ENCODE data around the gene LMAN2. TPM values are rescaled to one million over a fixed set of nuclear protein-coding genes. Genes with fewer than 3 reads are reported as not detected.

The LMAN2 gene
- total RNA-seq, 1 donor from 2014 or later: 229 TPM

DNA sequence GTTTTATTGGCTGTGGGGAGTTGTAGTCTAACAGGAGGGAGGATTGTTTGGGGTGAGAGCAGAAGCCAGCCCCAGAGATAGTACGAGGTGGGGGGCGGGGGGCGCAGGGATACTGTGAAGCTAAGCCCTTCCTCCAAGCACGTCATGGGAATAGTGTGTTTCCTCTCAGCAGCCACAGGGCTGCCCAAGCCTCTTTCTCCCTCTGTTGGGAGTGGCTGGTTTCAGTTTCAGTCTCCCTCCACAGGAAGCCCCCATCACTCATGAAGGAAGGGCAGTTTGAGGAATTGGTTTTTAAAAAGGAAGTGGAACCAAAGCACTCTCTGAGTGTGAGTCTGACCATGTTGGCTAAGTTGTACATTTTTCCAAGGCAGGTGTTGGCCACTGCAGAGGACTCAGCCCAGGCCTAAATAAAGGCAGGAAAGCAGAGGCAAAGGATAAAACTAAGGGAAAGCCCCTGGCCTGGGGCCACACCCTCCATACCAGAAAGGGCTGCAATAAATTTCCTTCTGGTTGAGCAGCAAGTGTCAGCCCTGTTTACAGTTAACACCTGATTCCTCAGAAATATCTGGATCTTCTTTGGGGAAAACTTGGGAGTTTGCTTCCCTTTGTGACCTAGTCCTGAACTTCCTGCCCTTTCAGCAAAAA, 51.1 kb downstream of the LMAN2 start:
- Histone ChIP-seq H3K9me3 (no peaks in the 10 kb centered on the region), H3K4me3 (no peak overlapping the region), H3K27ac (peak overlapping the region; percentile 45 to 53), H3K36me3 (peaks cover 12 to 14% of the 10 kb centered on the region in 2 donors), H3K4me1 (peaks cover 3 to 30% of the 10 kb centered on the region in 2 donors), H3K27me3 (no peaks in the 10 kb centered on the region)
- no peak for DNase-seq (ENCODE audit: low spot score in 2 of 2)
- intact Hi-C loops (cut with DNase I): loop anchor here (5.0 to 10.0 kb wide), 4 partner anchors 168 to 854 kb away; partner anchors contain the start of genes B4GALT7, NHP2, NSD1 and TSPAN17
- TF ChIP-seq, protein P1, sequence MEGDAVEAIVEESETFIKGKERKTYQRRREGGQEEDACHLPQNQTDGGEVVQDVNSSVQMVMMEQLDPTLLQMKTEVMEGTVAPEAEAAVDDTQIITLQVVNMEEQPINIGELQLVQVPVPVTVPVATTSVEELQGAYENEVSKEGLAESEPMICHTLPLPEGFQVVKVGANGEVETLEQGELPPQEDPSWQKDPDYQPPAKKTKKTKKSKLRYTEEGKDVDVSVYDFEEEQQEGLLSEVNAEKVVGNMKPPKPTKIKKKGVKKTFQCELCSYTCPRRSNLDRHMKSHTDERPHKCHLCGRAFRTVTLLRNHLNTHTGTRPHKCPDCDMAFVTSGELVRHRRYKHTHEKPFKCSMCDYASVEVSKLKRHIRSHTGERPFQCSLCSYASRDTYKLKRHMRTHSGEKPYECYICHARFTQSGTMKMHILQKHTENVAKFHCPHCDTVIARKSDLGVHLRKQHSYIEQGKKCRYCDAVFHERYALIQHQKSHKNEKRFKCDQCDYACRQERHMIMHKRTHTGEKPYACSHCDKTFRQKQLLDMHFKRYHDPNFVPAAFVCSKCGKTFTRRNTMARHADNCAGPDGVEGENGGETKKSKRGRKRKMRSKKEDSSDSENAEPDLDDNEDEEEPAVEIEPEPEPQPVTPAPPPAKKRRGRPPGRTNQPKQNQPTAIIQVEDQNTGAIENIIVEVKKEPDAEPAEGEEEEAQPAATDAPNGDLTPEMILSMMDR (IDR thresholded peaks at IDR 0.05): no peak

DNA sequence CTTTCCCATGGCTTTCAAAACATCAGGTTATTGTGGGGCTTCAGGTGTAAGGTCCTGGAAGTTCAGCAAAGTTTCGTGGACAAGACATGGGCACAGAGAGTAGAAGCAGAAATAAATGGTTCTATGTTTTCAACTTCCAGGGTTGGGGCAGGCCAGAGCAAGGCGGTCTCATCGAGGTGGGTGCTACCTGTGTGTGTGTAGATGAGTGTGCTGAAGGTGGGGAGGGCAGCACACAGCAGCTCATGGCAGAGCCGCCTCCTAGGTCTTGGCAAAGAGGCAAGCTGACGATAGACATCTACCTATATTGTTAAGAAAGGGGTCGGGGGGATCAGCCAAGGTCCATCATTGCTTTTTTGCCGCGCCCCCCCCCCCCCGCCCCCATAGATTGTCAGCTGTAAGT, 51.8 kb downstream of the LMAN2 start:
- no peaks in the 10 kb centered on the region for H3K9me3 ChIP-seq
- TF ChIP-seq, protein P1 (IDR thresholded peaks at IDR 0.05): no peak
- no peaks in the 10 kb centered on the region for H3K27me3 ChIP-seq
- intact Hi-C loops (cut with DNase I): loop anchor here (5.0 to 10.0 kb wide), 4 partner anchors 167 to 855 kb away; partner anchors contain the start of genes B4GALT7, NHP2, NSD1 and TSPAN17
- peak overlapping the region in 1 of 2 donors; percentile 53 for H3K27ac ChIP-seq
- no peak overlapping the region for H3K4me3 ChIP-seq
- no peak for DNase-seq (ENCODE audit: low spot score in 2 of 2)
- peaks cover 18 to 19% of the 10 kb centered on the region in 2 donors for H3K36me3 ChIP-seq
- peaks cover under 1 to 23% of the 10 kb centered on the region in 2 donors for H3K4me1 ChIP-seq

DNA sequence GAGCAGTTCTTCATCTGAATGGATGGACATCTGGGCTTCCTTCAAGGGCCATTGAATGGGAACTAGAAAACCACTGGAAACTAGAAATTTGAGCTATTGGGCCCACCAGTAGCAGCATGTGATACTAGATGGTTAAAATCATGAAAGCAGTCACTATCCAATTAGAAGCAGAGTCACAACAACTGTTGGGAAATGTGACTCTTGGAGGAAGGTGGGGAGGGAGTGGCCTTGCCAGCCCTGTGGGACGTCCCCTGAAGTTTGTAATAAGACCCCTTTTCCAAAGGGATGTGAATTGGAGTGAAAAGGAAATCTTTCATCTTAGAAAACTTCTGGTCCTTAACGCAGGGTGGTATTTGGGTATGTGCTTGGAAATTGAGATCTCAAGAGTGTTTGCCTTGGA, 53.5 kb downstream of the LMAN2 start:
- intact Hi-C loops (cut with DNase I): no loop called here
- H3K4me3 ChIP-seq: no peak overlapping the region
- no peaks in the 10 kb centered on the region for H3K9me3 ChIP-seq
- no peak overlapping the region for H3K27ac ChIP-seq
- peaks cover 0 to 17% of the 10 kb centered on the region in 2 donors for H3K4me1 ChIP-seq
- H3K36me3 ChIP-seq: peaks cover 34 to 35% of the 10 kb centered on the region in 2 donors
- TF ChIP-seq, protein P1 (IDR thresholded peaks at IDR 0.05): no peak
- no peak for DNase-seq (ENCODE audit: low spot score in 2 of 2)
- no peaks in the 10 kb centered on the region for H3K27me3 ChIP-seq

DNA sequence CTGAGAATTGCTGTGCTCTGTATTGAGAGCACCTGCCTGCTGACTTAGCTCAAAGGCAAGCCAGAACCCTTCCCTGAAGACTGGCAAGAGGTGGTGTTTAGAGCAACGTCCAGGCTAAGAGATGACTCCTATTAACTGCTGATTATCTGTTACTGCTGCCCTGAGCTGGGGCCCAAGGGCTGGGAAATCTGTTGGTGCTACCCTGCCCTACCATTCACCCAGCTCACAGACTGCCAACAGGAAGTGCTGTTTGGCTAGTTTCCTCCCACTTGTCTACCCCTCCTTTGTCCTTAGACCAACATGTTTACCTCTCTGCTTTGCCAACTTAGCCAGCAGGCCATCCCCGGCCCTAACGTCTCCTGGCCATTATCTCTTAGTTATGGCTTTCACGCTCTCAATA, 54.9 kb downstream of the LMAN2 start:
- Histone ChIP-seq H3K27me3 (no peaks in the 10 kb centered on the region), H3K4me1 (peaks cover 0 to 7% of the 10 kb centered on the region in 2 donors), H3K9me3 (no peaks in the 10 kb centered on the region), H3K27ac (no peak overlapping the region), H3K4me3 (no peak overlapping the region), H3K36me3 (peaks cover 45 to 48% of the 10 kb centered on the region in 2 donors)
- no peak for DNase-seq (ENCODE audit: low spot score in 2 of 2)
- TF ChIP-seq, protein P1 (IDR thresholded peaks at IDR 0.05): no peak
- intact Hi-C loops (cut with DNase I): no loop called here

DNA sequence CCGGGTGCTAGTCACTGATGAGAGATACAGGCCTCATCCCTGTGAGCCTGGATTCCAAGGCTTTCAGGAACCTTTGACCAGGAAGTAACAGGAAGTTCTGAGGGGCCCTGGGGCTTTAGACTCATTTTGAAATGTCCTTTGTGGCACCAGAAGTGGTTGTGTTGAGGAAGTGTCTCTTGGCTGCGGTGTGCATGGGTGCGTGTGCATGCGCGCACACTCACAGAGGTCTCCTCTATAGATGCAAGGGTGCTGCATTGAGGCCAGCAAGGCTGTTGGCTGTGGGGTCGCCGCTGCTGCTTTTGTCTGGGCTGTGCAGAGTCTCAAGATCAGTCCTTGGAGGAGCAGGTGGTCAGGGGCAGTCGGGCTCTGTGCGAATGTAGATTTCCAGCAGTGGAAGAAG, 55.5 kb downstream of the LMAN2 start:
- Histone ChIP-seq H3K36me3 (peaks cover 49 to 53% of the 10 kb centered on the region in 2 donors), H3K4me1 (peaks cover 0 to 5% of the 10 kb centered on the region in 2 donors), H3K27ac (no peak overlapping the region), H3K9me3 (no peaks in the 10 kb centered on the region), H3K27me3 (no peaks in the 10 kb centered on the region), H3K4me3 (no peak overlapping the region)
- TF ChIP-seq, protein P1 (IDR thresholded peaks at IDR 0.05): no peak
- no peak for DNase-seq (ENCODE audit: low spot score in 2 of 2)
- intact Hi-C loops (cut with DNase I): no loop called here

All from ascending aorta (tissue), 2 donors.